ENCODE results near the gene BDKRB2. TPM values are rescaled to one million over a fixed set of nuclear protein-coding genes. Genes with fewer than 3 reads are reported as not detected.

The BDKRB2 gene
- total RNA-seq, 1 experiment from 2014 or later = 0.15 TPM

GRCh38 chr14:96272777-96273473 is 68.3 kb downstream of the BDKRB2 start:
- no peaks in the 10 kb centered on the region for H3K9me3 ChIP-seq (ENCODE audit: control insufficient read depth, low read depth, low read length)
- H3K4ac ChIP-seq (ENCODE audit: low read depth, low read length) = no peak overlapping the region
- Mint-ChIP-seq H3K27me3 (ENCODE audit: low read depth) (peaks cover 2% of the 10 kb centered on the region), H3K4me3 (no peak overlapping the region), H3K9me3 (peaks cover 19 to 25% of the 10 kb centered on the region in 2 experiments), H3K27ac (no peak overlapping the region), H3K4me1 (peaks cover 7 to 11% of the 10 kb centered on the region in 2 experiments), H3K36me3 (ENCODE audit: insufficient read depth in 1 of 3, low read depth in 3 of 3) (peaks cover 6 to 14% (median 9%) of the 10 kb centered on the region in 3 experiments; a peak in 4 of 7 replicates)
- no peak overlapping the region for H3K14ac ChIP-seq (ENCODE audit: insufficient read depth, low read length)
- H3K27ac ChIP-seq (ENCODE audit: insufficient read length, low read depth, low read length) = no peak overlapping the region
- H3K18ac ChIP-seq (ENCODE audit: insufficient read length, low read depth, low read length) = no peak overlapping the region
- no peak overlapping the region for H4K91ac ChIP-seq (ENCODE audit: insufficient read length, low read depth, low read length)
- H2AFZ ChIP-seq (ENCODE audit: low read length) = no peak overlapping the region
- no peaks in the 10 kb centered on the region for H3K27me3 ChIP-seq (ENCODE audit: insufficient read depth, low read length)
- no peaks in the 10 kb centered on the region for H3K23me2 ChIP-seq (ENCODE audit: insufficient read length, low read depth, low read length, poor library complexity, severe bottlenecking)
- no peaks in the 10 kb centered on the region for H3K79me2 ChIP-seq (ENCODE audit: insufficient read depth, low read length)
- peak; percentile 3 for DNase-seq
- no peak overlapping the region for H2BK5ac ChIP-seq (ENCODE audit: insufficient read length, low read length)
- H4K8ac ChIP-seq (replicated peaks; ENCODE audit: insufficient read length, low read depth, low read length) = no peak overlapping the region
- no peak overlapping the region for H2BK12ac ChIP-seq (ENCODE audit: insufficient read length, low read depth, low read length)
- H3K56ac ChIP-seq (ENCODE audit: insufficient read length, low read depth, low read length) = no peak overlapping the region
- no peak overlapping the region for H2AK5ac ChIP-seq (ENCODE audit: insufficient read length, low read length)
- no CpG with 5 or more reads among the region's 3 CpGs for WGBS (ENCODE audit: extremely low coverage, insufficient read length, low lambda C conversion rate)
- no peak overlapping the region for H2BK20ac ChIP-seq (ENCODE audit: low read depth, low read length, poor library complexity, severe bottlenecking)
- H3K79me1 ChIP-seq (ENCODE audit: insufficient read depth, low read depth, low read length, poor library complexity, severe bottlenecking) = no peaks in the 10 kb centered on the region
- H3K9ac ChIP-seq (ENCODE audit: extremely low read depth, insufficient read length, low read length) = no peak overlapping the region
- H3K4me2 ChIP-seq (ENCODE audit: insufficient read depth, insufficient read length, low read length) = no peak overlapping the region
- H4K20me1 ChIP-seq (ENCODE audit: control insufficient read depth, insufficient read depth, insufficient read length) = no peaks in the 10 kb centered on the region
- H3K4me1 ChIP-seq (ENCODE audit: insufficient read depth, low read length) = no peaks in the 10 kb centered on the region
- H3T11ph ChIP-seq (ENCODE audit: low read length) = no peak overlapping the region
- no peak overlapping the region for H3K23ac ChIP-seq (ENCODE audit: insufficient read length, low read depth, low read length)
- H2BK15ac ChIP-seq (ENCODE audit: low read depth, low read length) = no peak overlapping the region
- TF ChIP-seq CTCF (conservative IDR thresholded peaks at IDR 0.05) = no peak
- no peak overlapping the region for H2BK120ac ChIP-seq (ENCODE audit: low read depth, low read length, poor library complexity, severe bottlenecking)
- H4K5ac ChIP-seq (ENCODE audit: insufficient read length, low read depth, low read length) = no peak overlapping the region
